A549 treated with Mapracorat at 1 μM for 4 hours (cell line): ENCODE data around the gene HNRNPUL1. TPM values are rescaled to one million over a fixed set of nuclear protein-coding genes. Genes with fewer than 3 reads are reported as not detected.

ENCODE experiments used
- total RNA-seq: library from RNA; stranded (reverse); fragments of 200-300 nt; extraction: Qiagen RNA extraction; gene quantifications from 5 replicates; pipeline ENCODE4 v1.2.3, GENCODE V29; 2022

HNRNPUL1 gene
- total RNA-seq: 293 to 307 TPM (median 295 TPM) in 5 replicates

DNA sequence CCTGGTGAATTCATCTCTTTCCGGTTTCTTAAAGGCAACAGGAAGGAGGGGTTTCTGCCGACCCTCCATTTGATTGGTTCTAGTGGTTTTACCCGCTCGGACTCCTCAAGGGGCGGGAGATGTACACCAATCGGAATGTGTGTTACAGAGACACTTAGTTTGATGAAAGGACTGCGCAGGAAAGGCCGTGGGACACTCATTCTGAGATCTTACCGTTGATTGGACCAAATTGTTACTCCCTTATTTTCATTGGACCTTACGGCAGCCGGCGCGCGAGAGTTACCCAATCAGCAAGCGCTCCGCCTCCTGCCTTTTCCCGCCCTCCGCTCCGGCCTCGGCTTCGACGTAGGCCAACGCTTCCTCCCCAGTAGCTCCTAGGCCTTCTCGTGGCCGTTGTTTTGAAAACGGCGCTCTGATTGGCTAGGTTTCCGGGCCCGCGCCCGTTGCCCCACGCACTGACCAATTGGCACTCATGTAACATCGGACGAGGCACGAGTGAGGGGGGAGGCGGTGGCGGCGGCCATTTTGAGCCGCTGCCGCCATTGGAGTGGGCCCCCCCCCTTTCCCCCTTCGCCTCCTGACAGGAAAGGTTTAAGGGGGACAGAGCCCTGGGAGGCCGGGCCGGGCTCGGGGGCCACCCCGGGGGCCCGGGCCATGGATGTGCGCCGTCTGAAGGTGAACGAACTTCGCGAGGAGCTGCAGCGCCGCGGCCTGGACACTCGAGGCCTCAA, at the start of gene HNRNPUL1:
HNRNPUL1 (plus strand) TSS at position 523 of the 731 bp plus-strand sequence; CDS start at position 655, 132 bp downstream.

DNA sequence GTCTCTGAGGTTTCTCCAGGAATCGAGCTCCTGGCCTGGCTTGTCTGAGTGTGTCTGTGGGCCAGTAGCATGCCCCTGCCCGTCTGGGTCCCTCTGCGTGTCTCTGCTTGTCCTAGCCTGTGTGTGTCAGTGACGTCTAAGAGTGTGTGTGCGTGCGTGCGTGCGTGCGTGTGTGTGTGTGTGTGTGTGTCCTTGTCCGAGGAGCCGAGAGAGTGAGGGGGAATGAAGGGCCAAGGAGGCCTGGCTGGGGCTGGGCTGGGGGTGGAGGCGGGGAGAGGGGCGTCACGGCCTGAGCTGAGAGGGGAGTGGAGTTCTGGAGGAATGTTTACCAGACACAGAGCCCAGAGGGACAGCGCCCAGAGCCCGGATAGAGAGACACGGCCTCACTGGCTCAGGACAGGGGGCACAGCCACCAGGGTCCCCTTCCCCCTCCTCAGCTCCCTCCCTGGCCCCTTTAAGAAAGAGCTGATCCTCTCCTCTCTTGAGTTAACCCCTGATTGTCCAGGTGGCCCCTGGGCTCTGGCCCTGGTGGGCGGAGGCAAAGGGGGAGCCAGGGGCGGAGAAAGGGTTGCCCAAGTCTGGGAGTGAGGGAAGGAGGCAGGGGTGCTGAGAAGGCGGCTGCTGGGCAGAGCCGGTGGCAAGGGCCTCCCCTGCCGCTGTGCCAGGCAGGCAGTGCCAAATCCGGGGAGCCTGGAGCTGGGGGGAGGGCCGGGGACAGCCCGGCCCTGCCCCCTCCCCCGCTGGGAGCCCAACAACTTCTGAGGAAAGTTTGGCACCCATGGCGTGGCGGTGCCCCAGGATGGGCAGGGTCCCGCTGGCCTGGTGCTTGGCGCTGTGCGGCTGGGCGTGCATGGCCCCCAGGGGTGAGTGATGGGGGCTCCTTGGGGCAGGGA, 45.3 kb upstream of the HNRNPUL1 start, which contains the start of gene AXL:
AXL (plus strand) TSS at position 609 of the 893 bp plus-strand sequence; CDS start at position 779, 170 bp downstream.

DNA sequence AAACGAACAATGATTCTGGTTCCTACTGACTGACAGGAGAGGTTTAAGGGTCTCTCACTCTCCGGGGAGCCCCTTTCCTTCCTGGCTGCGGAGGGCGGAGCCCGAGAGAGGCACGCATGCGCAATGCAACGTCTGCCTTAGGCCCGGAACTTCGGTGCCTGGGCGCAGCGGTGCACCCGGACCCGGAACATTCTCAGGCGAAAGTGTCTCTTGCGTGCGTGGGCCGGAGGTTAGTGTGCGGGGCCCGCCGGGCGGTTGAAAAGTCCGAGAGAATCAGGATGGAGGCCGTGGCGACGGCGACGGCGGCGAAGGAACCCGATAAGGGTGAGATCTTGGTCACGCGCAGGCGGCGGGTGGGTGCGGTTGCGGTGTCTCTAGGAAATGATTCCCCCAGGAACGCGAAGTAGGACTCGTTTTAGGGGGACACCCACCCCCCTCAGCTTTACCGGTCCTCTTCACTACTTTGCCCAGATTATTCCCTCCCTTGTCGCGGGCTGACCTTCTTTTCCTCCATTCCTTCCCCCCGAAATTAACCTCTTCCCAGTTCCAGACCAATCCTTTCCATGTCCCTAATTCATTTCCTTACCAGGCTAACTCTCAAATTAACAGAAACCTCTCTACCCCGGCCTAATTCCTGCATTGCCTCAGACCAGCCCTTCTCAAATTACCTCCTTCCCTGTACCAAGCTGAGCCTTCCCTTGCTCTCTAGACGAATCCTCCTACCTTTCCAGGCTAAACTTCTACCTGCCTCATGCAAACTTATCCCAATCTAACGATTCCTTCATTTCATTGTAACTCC, 46.1 kb downstream of the HNRNPUL1 start, which contains the start of gene CCDC97:
CCDC97 (plus strand) TSS at position 140 of the 799 bp plus-strand sequence; CDS start at position 279, 139 bp downstream.

DNA sequence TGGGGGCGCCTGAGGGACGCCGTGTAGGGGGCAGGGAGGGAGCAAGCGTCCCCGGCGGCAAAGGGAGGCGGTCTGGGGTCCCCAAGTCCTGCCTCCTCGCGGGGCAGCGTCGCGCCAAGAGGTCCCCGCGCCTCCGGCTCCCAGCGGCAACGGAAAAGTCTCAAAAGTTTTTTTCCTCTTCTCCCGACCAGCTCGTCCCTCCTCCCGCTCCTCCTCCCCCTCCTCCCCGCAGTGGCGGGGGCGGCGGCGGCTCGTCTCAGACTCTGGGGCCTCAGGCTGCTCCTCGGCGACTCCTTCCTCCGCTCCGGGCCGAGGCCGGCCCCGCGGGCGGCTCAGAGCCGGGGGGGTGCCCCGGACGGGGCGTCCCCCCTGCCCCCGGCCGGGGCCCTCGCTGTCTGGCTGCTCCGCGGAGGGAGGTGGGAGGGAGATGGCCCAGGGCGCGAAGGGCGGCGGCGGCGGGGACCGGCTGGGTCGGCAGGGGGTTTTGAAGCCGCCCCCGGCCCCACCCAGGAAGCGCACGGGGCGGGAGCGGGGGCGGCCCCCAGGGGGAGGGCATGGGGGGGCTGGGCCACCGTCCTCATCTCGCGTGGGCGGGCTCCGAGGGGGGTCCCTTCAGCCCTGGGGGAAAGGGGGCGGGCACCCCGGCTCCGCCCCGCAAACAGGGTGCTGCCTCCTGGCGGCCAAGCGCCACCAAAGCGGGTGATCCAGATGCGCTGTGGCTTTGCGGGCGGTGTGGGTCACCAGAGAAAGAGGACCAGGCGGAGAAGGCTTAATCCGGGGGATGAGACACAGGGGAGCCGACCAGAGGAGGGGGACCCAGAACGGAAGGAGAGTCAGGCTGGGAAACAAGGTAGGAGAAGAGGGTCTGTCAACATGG, 89.5 kb downstream of the HNRNPUL1 start, which contains the start of gene TGFB1:
TGFB1 (minus strand) TSS at position 457 of the 877 bp plus-strand sequence. CDS start 878 bp downstream, outside the sequence.

Other genes with a start within 250 kb of the HNRNPUL1 start
- not detected in 5 replicates for gene CYP2A13, start 175.9 kb upstream of the HNRNPUL1 start, total RNA-seq
- not detected in 5 replicates for gene CYP2F1, start 149.9 kb upstream of the HNRNPUL1 start, total RNA-seq
- gene CYP2S1, start 71.2 kb upstream of the HNRNPUL1 start, total RNA-seq: 18.9 to 24.2 TPM (median 19.7 TPM) in 5 replicates
- gene AXL, start 45.1 kb upstream of the HNRNPUL1 start, total RNA-seq: 99.0 to 113 TPM (median 106 TPM) in 5 replicates
- gene CCDC97, start 45.8 kb downstream of the HNRNPUL1 start, total RNA-seq: 34.5 to 44.3 TPM (median 37.9 TPM) in 5 replicates
- gene TGFB1, start 89.5 kb downstream of the HNRNPUL1 start, total RNA-seq: 129 to 150 TPM (median 136 TPM) in 5 replicates
- gene B9D2, start 99.8 kb downstream of the HNRNPUL1 start, total RNA-seq: 22.8 to 33.3 TPM (median 31.3 TPM) in 5 replicates
- 2.5 to 4.9 TPM (median 3.8 TPM) in 5 replicates for gene TMEM91, start 112.2 kb downstream of the HNRNPUL1 start, total RNA-seq
- gene EXOSC5, start 133.0 kb downstream of the HNRNPUL1 start, total RNA-seq: 74.8 to 101 TPM (median 93.2 TPM) in 5 replicates
- 36.6 to 47.0 TPM (median 42.0 TPM) in 5 replicates for gene BCKDHA, start 133.4 kb downstream of the HNRNPUL1 start, total RNA-seq
- 0.10 to 0.32 TPM (median 0.13 TPM) in 4 of 5 replicates, not detected in the other for gene B3GNT8, start 163.0 kb downstream of the HNRNPUL1 start, total RNA-seq
- 104 to 110 TPM (median 107 TPM) in 5 replicates for gene DMAC2, start 175.5 kb downstream of the HNRNPUL1 start, total RNA-seq
- 0.15 TPM in 1 of 5 replicates, not detected in the others for gene ERICH4, start 178.8 kb downstream of the HNRNPUL1 start, total RNA-seq